HG02763 (cell line): ENCODE results near the gene DPYSL4.

Experiments
- ATAC-seq: cut with Tn5 transposase; IDR thresholded peaks from one replicate; pipeline ENCODE4 v1.9.1; 2021; ENCODE audit warnings: mild to moderate bottlenecking, moderate library complexity; ENCODE audit not compliant: unreplicated experiment

The DPYSL4 gene

DNA sequence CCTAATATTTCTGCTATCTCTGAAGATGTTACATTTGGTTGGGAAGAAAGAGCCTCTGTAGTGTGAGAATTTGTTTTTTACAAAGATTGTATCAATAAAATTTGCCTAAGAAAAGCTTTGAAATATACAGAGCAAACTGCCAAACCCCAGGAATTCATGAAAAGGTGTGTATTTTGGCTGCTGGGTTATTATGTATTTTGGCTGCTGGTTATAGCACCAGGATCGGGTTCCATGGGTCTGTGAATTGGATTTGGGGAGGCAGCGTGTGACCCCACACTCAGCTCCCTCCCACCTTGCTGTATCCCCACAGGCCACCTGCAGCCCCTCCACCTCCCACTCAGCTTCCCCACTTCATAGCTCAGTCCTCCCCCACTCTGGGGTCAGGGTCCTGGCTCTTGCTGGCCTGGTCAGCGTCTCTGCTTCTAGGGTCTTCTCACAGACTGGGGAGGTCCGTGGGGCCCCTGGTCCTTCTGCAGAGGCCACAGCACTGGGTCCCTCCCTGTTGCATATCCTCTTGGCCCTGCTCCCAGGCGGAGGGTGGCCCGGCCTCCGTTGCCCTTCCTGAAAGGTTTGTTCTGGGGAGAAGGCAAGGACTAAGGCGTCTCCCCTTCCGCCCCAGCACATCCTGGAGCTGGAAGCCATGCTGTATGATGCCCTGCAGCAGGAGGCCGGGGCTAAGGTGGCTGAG lies 24.0 kb upstream of the DPYSL4 start:
- no peak for ATAC-seq

DNA sequence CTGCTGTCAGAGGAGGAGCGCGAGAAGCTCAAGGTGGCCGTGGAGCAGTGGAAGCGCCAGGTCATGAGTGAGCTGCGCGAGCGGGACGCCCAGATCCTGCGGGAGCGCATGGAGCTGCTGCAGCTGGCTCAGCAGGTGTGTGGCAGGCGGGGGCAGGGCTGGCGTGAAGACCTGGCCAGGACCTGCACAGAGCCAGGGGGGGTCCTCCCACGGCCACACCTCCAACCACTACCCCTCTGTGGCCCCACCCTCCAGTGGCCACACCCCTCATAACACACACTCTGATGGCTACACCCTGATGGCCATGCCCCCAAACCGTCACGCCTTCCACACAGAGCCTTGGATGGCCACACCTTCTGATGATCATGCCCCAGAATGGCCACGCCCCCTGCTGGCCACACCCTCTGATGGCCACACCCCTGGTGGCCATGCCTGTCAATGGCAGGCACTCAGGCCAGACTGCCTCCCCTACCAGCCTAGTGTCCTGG lies 23.4 kb upstream of the DPYSL4 start:
- no peak for ATAC-seq

DNA sequence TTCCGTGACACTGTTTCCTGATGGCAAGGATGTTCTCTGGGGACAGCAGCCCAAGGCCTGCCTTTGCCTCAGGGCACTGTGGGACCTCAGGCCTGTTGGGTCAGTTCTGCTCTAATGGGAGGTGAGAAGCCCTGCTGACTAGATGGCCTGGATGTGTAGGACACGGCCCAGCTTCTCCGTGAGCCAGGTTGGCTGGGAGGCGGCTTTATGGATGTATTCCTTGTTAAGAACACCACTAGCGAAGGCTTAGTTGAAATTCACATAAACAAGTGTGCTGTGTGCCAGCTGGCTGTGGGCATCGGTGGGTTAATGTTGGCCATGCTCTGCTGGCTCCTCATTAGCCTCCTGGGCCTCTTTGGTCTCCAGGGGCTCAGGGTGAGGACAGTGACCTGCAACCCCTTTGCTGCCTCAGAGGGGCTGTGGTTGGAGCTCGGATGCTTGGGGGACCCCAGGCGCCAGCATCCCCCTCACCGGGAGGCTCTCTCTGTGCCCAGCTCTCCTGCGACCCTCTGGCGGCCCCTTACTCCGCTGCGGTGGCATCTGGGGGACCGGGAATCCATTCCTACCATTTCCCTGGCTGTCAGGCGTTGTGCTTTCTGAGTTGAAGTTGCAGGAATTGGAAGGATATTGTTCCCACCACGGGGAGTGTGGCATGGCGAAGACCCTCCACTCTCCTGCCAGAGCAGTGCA lies 22.8 kb upstream of the DPYSL4 start:
- no peak for ATAC-seq

DNA sequence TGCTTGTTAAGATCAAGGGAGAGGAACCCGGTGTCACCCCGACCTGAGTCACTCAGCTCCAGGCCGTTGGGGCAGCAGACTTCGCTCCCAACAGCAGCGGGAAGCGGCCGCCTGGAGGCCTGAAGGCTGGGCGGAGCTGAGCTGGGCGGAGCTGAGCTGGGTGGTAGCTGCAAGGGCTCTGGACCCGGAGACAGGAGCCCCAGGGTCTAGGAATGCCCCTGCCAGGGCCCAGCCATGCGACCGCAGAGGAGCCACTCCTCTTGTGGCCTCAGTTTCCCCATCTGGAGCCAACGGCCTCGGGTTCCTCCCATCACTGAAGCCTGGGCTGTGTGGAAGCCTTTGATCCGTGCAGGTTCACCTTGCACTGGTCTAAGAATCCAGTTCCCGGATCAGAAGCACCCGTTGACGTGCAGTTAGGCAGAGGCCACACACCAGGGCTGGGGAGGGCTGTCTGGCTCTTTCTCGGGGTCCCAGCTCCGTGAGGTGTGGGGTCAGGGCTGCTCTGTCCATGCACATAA lies 21.9 kb upstream of the DPYSL4 start:
- no peak for ATAC-seq

DNA sequence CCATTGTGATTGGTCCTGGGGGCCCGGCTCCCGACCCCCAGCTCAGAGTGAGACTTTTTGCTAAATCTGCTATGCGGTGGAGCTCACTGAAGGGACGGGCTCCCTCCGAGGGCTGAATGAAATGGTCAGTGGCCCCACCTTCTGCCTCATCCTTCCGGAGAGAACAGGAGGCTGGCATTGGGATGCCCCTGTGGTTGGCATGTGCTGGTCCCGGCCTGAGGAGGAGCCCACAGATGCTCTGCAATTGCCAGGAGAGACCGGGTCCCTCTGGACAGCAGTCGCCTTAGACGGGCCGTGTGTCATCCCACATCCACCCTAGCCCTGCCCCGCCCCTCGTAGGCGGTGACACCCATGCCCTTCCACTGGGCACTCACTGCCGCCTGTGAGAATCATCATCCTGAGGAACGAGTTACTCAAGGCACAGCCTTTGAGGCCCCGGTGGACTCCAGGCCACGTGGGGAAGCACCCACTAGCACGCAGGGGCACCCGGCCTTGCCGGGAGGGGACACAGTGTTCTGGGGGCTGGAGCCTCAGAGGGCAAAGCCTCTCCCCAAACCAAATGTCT lies 21.2 kb upstream of the DPYSL4 start:
- ATAC-seq: no peak

DNA sequence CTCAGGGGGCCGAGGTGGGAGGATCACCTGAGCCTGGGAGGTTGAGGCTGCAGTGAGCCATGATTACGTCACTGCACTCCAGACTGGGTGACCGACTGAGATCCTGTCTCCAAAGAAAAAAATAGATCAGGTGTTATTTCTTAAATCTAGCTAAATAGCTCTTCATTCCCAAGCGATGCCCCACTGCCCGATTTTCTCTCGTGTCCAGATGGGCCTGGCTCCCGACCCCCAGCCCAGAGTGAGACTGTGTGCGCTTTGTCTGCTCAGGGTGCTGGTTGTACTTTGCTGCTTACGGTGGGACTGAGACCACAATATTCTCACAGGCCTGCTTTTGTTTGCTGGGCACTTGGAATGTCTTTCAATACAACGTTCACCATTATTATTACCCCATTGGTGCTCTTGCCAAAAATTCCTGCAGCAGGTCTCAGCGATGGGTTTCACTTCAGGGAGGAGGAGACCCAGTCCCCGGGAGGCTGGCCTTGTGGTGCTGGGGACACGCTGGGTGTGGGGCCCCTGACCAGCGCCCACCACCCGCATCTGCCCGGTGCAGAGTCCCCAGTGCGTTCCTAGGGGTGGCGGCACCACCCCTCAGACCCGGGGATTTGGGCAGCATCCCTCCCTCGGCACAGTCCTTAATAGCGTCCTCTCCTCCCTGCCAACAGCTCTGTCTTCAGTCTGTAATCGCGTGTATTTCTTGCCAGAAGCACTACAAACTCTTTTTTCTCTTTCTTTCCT lies 20.4 kb upstream of the DPYSL4 start:
- ATAC-seq: no peak

DNA sequence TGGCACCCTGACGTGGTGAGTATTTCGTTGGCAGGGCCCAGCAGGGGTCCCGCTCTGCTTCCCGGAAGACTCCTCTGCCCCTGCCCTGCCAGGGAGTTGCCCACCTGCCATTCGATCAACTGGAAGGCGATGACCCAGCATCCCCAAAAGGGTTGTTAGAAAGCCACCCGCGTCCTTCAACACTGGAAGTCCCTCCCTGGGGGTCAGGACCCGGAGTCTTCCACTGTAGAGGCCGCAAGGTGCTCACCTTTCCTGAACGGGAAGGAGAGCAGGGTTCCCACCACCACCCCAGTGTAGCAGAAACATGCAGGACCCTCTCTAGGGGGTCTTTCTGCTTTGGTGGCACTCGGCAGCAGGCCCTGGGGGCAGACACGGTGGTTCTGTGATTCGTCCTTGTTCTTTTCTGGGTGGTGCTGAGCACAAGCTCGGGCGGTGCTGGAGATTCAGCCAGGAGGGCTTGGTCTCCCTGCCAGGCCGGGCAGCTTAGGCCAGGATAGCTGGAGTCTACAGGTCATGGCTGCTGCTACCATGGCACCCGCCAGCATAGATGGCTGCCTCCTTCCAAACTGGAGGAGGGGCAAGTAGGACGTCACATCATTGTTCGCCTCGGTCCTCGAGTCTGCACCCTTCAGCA lies 19.6 kb upstream of the DPYSL4 start:
- no peak for ATAC-seq

DNA sequence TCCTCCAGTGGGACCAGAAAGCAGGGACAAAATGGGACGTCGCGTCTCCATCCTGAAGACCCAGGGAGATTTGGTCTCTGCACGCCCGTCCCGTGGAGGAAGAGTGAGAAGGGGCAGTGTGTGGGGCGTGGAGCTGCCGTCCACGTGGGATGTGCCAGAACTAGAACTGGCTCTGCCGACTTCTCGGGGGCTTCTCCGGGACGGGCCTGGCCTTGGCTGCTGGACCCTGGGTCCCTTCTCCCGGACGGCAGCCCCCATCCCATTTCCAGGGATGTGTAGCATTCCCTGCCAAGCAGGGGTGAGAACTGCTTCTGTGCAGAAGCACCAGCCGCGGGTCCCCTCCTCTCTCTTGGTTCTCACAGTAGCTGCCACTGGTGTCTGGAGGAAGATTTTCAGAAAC lies 18.8 kb upstream of the DPYSL4 start:
- ATAC-seq: no peak

DNA sequence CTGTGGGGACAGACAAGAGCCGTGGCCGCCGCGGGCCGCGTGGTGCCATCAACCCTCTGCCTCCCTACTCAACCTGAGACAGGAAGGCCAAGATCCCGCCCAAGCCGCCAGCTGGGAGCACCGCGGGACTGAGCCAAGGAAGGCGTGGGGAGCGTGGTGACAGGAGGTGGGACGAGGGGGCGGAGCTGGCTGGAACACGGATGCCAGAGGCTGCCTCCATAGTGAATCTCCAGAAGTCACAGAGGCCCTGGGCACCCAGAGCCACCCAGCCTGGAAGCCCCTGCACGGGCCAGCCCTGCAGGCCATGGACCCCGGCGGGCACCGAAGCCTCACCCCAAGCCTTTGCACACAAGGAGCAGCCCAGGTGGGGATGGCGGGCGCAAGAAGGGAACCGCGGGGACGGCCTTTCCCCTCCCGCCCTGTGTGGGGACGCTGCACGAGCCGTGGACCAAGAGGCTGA lies 18.1 kb upstream of the DPYSL4 start:
- no peak for ATAC-seq

DNA sequence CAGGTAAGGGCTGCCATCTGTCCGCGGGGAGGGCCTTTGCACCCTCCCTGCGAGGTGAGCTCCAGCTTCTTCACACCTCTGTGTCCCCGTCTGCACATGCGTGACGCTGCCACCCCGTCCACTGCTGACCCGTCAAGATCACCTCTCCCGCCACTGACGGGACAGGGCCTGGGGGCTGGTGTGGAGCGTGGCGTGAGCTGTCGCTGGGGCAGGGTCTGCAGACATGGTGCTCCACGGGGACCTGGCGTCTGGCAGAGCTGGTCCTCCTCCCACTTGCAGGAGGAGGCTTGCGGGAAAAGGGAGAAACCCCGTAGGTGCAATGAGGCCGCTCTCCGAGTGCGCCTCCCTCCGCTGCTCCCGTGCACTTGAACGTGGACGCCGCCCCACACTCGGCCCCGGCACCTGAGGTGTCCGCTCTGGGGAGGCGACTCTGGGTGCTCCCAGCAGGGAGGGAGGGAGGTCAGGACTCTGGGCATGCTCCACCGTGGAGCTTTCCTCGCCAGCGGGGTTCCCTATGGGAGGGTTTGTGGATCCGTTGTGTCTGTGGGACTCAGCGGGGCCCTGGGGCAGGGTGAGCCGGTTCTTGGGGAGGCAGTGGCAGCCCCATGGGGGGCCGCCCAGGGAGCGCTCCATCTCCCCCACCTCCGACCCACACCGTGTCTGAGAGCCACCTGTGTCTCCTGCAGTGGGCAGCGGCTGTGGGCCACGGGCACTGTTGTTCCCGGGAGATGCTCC lies 17.6 kb upstream of the DPYSL4 start:
- no peak for ATAC-seq

DNA sequence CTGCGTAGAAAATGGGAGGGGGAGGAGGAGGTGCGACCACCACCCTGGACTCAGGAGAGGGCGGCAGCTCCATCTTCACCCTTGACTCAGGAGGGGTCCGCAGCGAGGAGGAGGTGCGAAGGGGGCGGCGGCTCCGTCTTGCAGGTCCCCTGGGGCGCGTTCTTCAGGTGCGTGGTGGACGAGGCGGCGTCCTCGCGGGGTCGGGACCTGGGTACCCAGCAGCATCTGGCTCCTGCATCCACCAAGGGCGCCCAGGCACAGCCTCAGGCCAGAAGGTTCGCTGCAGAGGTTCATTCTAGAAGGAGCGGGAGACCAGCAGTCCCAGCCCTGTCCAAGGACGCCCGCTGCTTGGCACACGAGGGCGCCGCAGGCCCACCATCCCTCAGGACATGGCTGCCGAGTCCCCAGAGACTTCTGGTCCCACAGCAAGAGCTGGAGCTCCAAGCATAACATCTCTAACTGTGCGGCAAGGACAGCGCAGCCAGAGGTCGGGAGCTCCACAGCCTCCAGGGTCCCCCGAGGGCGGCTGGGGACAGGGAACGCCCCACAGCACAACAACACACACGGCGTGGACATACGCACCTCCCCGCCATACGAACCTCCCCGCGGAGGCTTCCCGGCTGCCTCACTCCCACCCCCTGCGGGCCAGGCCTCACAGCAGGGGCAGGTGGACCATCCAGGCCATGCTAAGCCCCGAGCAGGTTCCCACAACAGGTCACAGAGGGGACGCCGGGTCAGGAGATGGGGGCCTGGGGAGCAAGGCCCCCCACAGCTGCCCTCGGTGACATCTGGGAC lies 16.8 kb upstream of the DPYSL4 start:
- no peak for ATAC-seq

DNA sequence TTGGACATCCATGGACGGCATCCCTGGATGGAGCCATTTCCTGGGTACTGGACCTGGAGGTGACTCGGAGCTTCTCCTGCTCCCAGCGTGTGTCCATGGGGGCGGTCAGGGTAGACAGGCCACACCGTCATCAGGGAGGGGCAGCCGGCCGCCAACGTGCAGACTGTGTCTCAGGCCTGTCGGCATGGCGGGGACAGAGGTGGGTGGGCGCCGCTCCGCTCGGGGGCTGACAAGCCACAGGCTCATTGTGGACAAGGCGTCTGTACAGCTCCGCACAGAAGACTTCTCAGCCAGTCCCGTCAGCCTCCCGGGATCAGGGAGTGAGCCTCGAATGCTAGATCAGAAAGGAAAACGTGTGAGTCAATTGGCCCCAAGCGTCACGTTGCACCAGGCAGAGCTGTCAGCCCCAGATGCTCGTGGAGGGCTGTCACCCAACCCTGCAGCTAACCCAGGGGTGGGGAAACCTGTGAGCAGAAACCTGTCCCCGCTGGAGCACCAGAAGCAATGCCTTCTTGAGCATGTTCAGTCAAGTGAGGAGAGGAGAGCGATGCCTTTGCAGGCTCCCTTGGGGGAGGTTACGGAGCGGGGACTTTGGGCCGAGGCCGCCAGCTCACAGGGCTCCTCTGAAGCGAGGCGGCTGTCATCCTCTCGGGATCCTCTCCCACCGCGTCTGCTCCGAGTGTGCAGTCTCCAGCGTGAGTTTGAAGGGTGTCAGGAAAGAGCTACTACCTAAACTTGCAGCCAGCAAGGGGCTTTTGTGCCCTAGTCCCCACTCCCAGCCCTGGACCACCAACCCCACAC lies 16.0 kb upstream of the DPYSL4 start:
- no peak for ATAC-seq

DNA sequence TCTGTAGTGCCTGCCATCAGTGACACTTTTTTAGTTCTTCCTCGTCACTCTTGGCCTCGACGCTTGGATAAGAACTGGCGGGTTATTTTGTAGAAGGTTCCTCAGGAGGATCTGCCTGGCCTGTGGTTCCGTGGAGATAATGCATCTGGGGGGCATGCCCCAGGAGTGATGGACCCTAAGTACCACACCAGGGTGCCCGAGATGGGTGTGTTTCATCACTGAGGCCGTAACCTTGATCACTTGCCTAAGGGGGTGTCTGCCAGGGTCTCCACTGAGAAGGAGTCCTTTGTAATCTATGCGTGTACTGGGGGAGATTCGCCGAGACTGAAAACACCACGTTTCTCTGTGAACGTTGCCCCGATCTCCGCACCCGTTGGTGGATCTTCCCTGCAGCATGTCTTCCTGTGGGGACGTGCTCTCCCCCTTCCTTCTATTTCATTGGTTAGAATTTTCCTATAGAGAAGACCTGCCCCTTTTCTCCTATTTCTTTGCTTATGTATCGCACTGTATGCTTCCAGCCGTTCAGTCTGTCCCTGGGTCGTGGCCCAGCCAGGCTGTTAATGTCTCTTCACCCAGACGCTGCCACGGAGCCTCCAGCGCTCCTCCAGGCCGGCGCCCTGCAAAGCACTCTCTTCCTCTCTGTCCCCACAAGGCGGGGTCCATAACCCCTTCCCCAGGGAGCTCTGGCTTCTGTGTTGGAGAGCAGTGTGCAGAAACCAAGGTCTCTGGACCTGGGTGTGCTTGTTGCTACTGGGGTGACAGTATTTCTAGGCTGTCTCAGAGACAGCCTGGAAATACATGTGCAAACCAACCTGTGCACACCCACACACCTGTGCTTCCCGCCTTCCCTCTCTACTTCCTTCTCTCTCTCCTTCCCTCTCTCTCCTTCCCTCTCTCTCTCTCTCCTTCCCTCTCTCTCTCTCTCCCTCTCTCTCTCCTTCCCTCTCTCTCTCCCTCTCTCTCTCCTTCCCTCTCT lies 14.4 kb upstream of the DPYSL4 start:
- no peak for ATAC-seq

DNA sequence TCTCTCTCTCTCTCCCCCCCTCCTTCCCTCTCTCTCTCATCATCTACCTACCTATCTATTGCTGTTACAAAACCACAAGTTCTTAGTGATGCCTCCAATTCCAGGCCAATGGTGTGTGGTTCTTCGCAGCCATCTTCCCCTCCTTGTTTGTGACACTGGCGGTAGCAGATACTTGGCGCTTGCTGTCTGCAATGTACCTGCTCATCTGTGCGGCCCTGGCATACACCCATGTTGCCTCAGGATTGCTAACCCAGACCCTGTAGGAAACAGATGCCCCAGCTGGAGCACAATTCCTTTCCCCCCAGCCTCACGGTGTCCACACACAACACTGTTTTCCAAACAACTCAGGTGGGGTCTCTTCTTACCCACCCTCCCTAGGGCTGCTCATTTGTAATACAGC lies 13.6 kb upstream of the DPYSL4 start:
- ATAC-seq: no peak

DNA sequence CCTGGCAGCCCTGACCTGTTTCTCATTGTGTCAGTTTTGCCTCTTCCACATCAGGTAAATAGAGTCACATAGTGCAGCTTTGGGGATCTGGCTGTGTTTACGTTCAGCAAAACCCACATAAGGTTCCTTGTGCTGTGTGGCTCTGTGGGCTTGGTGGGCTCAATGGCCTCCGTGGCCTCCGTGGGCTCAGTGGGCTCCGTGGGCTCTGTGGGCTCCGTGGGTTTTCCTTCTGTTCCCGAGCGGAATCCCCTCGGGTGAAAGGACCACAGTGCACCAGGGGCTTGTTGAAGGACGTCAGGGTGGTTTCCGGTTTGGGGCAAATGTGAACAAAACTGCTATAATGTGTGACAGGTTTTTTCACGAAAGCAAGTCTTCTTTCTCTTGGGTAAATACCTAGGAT lies 12.5 kb upstream of the DPYSL4 start:
- no peak for ATAC-seq

DNA sequence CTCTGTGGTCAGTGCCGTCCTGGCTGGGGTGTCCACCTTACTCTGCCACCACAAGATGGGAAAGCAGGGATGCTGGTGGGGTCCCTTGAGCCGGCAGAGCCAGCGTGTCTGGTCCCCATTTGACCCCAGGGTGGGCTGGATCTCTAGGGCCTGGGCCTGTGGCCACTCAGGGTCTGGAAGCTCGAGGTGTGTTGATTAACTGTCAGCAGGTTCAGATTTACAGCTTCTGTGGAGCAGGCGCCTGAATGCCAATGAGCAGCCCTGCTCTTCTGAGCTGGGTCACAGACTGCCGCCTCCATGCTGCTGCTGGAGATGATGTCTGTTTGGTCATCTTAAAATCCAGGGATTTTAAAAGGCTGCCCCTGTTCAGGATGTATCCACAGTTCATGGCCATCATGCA lies 11.3 kb upstream of the DPYSL4 start:
- no peak for ATAC-seq

DNA sequence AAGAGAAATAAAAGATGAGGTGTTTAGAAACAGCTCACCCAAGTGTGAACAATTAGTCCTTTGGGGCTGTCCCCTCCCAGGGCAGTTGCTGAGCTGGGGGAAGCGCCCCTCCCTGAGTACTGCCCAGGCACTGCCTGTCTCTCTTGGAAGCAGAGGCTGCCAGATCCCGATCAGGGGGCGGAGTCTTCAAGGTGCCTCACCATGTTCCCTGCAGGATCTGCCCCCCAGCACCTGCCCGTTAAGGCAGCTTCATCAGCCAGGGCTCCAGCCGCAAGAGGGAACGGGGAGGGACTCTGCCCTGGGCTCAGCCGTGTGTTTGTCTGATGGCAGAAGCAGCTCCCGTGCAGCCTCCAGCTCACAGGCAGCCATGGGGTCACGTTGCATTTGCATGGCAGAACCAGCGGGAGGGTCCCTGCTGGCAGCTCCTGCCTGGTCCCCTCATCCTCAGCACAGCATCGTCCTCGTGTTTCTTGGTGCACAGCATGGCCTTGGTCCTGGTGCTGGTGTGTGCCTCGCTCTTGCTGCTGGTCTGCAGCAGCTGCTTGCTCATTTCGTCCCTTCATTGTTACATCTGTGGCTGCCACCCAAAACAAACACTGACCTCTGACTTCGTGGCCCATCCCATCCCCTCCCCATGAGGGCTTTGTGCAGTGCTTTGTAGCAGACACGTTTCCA lies 10.7 kb upstream of the DPYSL4 start:
- ATAC-seq: no peak
